K562 (cell line): ENCODE data around the gene POLD2. TPM values are rescaled to one million over a fixed set of nuclear protein-coding genes. Genes with fewer than 3 reads are reported as not detected.

Experiments
- BHLHE40 ChIP-seq: IDR thresholded peaks from 2 replicates; pipeline ENCODE4 v1.6.1; 2011; ENCODE audit warnings: low read length, improper control_type of control experiment
- CREB3 ChIP-seq: fragments of 450-650 bp; conservative IDR thresholded peaks from 2 replicates; pipeline ENCODE4 v1.6.1; 2016; ENCODE audit warnings: missing genetic modification characterization, low read depth, mild to moderate bottlenecking, missing compliant biosample characterization, moderate library complexity
- EZH2 ChIP-seq: IDR thresholded peaks from 2 replicates; pipeline ENCODE4 v1.6.1; 2012; ENCODE audit warnings: low read depth, mild to moderate bottlenecking, inconsistent platforms, low read length, borderline replicate concordance
- FOXK2 ChIP-seq, 2 experiments: fragments of 450-650 bp; IDR thresholded peaks in 1 of 2; conservative IDR thresholded peaks in 1 of 2; 2 replicates each; pipeline ENCODE4 v1.6.1; 2016; ENCODE audit warnings: low read depth in 2 of 2, mild to moderate bottlenecking in 1 of 2
- MAFG ChIP-seq: fragments of 450-650 bp; conservative IDR thresholded peaks from 2 replicates; pipeline ENCODE4 v1.6.1; 2016; ENCODE audit warnings: missing genetic modification characterization, missing compliant biosample characterization
- NFE2L1 ChIP-seq: fragments of 450-650 bp; IDR thresholded peaks from 2 replicates; pipeline ENCODE4 v1.6.1; 2016; ENCODE audit warnings: missing genetic modification characterization, low read depth, mild to moderate bottlenecking, missing compliant biosample characterization, moderate library complexity, borderline replicate concordance
- NFYB ChIP-seq: IDR thresholded peaks from 2 replicates; pipeline ENCODE4 v1.6.1; 2011; ENCODE audit warnings: mild to moderate bottlenecking, moderate library complexity; ENCODE audit not compliant: insufficient read length; ENCODE audit errors: extremely low read depth
- PHB2 ChIP-seq: fragments of 450-650 bp; IDR thresholded peaks from 2 replicates; pipeline ENCODE4 v1.6.1; 2017; ENCODE audit warnings: low read depth
- POLR2AphosphoS5 ChIP-seq: IDR thresholded peaks from 2 replicates; pipeline ENCODE4 v1.6.1; 2011; ENCODE audit warnings: mild to moderate bottlenecking, low read depth, low read length, moderate library complexity; ENCODE audit not compliant: control insufficient read depth, insufficient read depth
- RBM15 ChIP-seq: fragments of 200-400 bp; formaldehyde crosslinking; IDR thresholded peaks from 2 replicates; pipeline ENCODE4 v1.6.1; 2018; ENCODE audit warnings: mild to moderate bottlenecking, low read length, moderate library complexity; ENCODE audit not compliant: insufficient read depth
- SIRT6 ChIP-seq: IDR thresholded peaks from one replicate; pipeline ENCODE4 v1.6.1; 2012; ENCODE audit warnings: low read depth, mild to moderate bottlenecking, control low read depth, inconsistent platforms, low read length, moderate library complexity
- XRCC5 ChIP-seq: fragments of 200-400 bp; formaldehyde crosslinking; IDR thresholded peaks from 2 replicates; pipeline ENCODE4 v1.6.1; 2017; ENCODE audit warnings: low read depth, mild to moderate bottlenecking, low read length
- ZBTB33 ChIP-seq: sonication (generic); formaldehyde crosslinking; IDR thresholded peaks from 2 replicates; pipeline ENCODE4 v1.8.1; 2023; ENCODE audit warnings: mild to moderate bottlenecking, missing genetic modification reagents
- ZNF274 ChIP-seq: IDR thresholded peaks from 2 replicates; pipeline ENCODE4 v1.6.1; 2011; ENCODE audit warnings: low read depth, mild to moderate bottlenecking, low read length, moderate library complexity, borderline replicate concordance
- ZNF280B ChIP-seq: fragments of 250-450 bp; sonication (Bioruptor Pico); IDR thresholded peaks from 2 replicates; pipeline ENCODE4 v1.5.1; 2021; ENCODE audit warnings: mild to moderate bottlenecking
- ZNF3 ChIP-seq: fragments of 250-450 bp; sonication (Bioruptor Pico); IDR thresholded peaks from 2 replicates; pipeline ENCODE4 v1.5.0; 2021; ENCODE audit warnings: mild to moderate bottlenecking, moderate library complexity
- ZNF551 ChIP-seq: fragments of 250-450 bp; sonication (Bioruptor Pico); IDR thresholded peaks from 2 replicates; pipeline ENCODE4 v1.5.0; 2021; ENCODE audit warnings: mild to moderate bottlenecking, moderate library complexity
- ZNF778 ChIP-seq: fragments of 450-650 bp; formaldehyde crosslinking; IDR thresholded peaks from 2 replicates; pipeline ENCODE4 v1.4.0; 2020; ENCODE audit warnings: mild to moderate bottlenecking, moderate library complexity
- polyA plus RNA-seq, 8 experiments: library from polyadenylated mRNA; depleted of rRNA in 4 of 8; stranded (reverse) in 5 of 8; unstranded in 3 of 8; fragments of >200 nt; fragmentation: Nextera tagmentation in 2 of 8; fragmentation: Illumina TruSeq in 1 of 8; extraction: Ambion mirVana in 2 of 8; extraction: Trizol in 1 of 8; gene quantifications; 2 replicates each; pipeline versions ENCODE4 v1.2.1 to v1.2.3, GENCODE V29; 2011 to 2014; ENCODE audit warnings: inconsistent platforms in 1 of 8, missing spikeins in 1 of 8
- total RNA-seq, 7 experiments: library from RNA; depleted of rRNA in 6 of 7; stranded (reverse); fragments of >200 nt in 6 of 7; fragmentation: Illumina TruSeq in 2 of 7; extraction: Trizol in 2 of 7; gene quantifications; 2 replicates each; pipeline versions ENCODE4 v1.2.1 to v1.2.3, GENCODE V29; 2011 to 2021; ENCODE audit warnings: low replicate concordance in 1 of 7
- TF ChIP-seq, protein P1 (sequence below): fragments of 450-650 bp; formaldehyde crosslinking; IDR thresholded peaks from 2 replicates; pipeline ENCODE4 v1.4.0; 2020; ENCODE audit warnings: mild to moderate bottlenecking, moderate library complexity

Gene POLD2
- total and polyA plus RNA-seq, 9 of the 15 experiments (the other 6 are each of a cell fraction or from before 2014, with no cell fraction given): 29.7 to 259 (median 225) TPM

- TF ChIP-seq MAFG (tag) (no peak), ZNF3 (CRISPR knock-in tag) (no peak), ZNF274 (no peak), BHLHE40 (peak; percentile 27; the same call in 1 of the 2 replicates), ZNF551 (CRISPR knock-in tag) (no peak), FOXK2 (conservative IDR thresholded peaks at IDR 0.05 in 1 of 2, IDR thresholded peaks at IDR 0.05 in 1 of 2; ENCODE audit: low read depth in 2 of 2) (no peak), NFYB (no peak), ZNF280B (CRISPR knock-in tag) (no peak), NFE2L1 (no peak), EZH2 (no peak), XRCC5 (no peak), SIRT6 (no peak), POLR2AphosphoS5 (no peak), RBM15 (no peak), CREB3 (tag) (0 out of 2 replicates have a peak, but pooled peaks have one; percentile 48), ZNF778 (CRISPR knock-in tag) (no peak), ZBTB33 (CRISPR knock-in tag) (peak; percentile 58; the same call in 1 of the 2 replicates), PHB2 (no peak)
- TF ChIP-seq, protein P1, sequence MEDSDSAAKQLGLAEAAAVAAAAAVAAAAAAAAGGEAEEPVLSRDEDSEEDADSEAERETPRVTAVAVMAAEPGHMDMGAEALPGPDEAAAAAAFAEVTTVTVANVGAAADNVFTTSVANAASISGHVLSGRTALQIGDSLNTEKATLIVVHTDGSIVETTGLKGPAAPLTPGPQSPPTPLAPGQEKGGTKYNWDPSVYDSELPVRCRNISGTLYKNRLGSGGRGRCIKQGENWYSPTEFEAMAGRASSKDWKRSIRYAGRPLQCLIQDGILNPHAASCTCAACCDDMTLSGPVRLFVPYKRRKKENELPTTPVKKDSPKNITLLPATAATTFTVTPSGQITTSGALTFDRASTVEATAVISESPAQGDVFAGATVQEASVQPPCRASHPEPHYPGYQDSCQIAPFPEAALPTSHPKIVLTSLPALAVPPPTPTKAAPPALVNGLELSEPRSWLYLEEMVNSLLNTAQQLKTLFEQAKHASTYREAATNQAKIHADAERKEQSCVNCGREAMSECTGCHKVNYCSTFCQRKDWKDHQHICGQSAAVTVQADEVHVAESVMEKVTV: no peak
These were observed 22.9 kb upstream of the POLD2 start (continued) for GRCh38 chr7:44145969-44146911.
